Activated CD8-positive, alpha-beta memory T cell treated with anti-CD3 and anti-CD28 coated beads, Interleukin-2, amount 50 U/mL, for 24 hours (primary cell): ENCODE measurements around the gene GRM7.

Experiments
- DNase-seq: peaks from one replicate; pipeline ENCODE4 v3.0.0-alpha.2; 2020; ENCODE audit errors: extremely low read depth

GRM7 gene

DNA sequence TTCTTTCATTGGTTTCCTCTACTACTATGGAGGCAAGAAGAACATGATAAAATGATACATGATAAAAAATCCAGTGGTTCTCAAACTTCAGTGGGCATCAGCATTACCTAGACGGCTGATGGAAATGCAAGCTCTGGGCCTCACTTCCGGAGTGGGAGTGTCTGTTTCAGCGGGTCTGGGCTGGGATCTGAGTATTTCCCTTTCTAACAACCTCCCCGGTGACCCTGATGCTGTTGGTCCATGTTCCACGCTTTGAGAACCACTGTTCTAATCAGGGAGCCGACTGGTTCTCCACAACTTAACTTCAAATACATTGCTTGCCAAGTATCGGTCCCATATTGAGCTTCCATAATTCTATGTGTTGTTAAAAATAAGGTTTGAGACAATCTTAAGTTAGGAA lies 928.4 kb downstream of the GRM7 start:
- no peak for DNase-seq

DNA sequence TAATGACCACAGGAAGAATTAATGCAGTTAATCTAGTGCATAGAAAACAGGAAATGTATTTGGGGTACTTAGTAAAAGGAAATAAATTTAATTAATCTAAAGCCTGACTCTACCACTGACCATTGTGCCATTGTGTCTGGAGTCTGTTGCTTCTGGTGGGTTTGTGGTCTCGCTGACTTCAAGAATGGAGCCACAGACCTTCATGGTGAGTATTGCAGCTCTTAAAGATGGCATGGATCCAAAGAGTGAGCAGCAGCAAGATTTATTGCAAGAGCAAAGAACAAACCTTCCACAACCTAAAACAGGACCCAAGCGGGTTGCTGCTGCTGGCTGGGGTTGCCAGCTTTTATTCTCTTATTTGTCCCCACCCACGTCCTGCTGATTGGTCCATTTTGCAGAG lies 929.2 kb downstream of the GRM7 start:
- no peak for DNase-seq
